Gastroesophageal sphincter (tissue), 3 donors: Measurements from ENCODE around the gene RUFY3.

ENCODE experiments used
- CTCF ChIP-seq, 4 experiments: fragments of 200-600 bp in 2 of 4; fragments of 450-650 bp in 2 of 4; sonication (generic) in 1 of 4; IDR thresholded peaks; one replicate each; pipeline ENCODE4 v1.5.1; 2017 to 2019; ENCODE audit warnings: antibody characterized with exemption in 4 of 4, mild to moderate bottlenecking in 2 of 4, moderate library complexity in 2 of 4
- POLR2A ChIP-seq, 2 donors: fragments of 450-650 bp; IDR thresholded peaks; one replicate each; pipeline ENCODE4 v1.6.1; 2017; ENCODE audit warnings: antibody characterized with exemption in 2 of 2, mild to moderate bottlenecking in 2 of 2, moderate library complexity in 1 of 2
- POLR2AphosphoS5 ChIP-seq: sonication (generic); formaldehyde crosslinking; IDR thresholded peaks from one replicate; pipeline ENCODE4 v1.6.1; 2017; ENCODE audit warnings: antibody characterized with exemption

GRCh38 chr4:70787496-70787895 is 65.7 kb downstream of the RUFY3 start:
- no peak for TF ChIP-seq POLR2A (IDR thresholded peaks at IDR 0.05)
- no peak for TF ChIP-seq CTCF (IDR thresholded peaks at IDR 0.05)
- TF ChIP-seq POLR2AphosphoS5, result no peak
